ENCODE measurements around the gene CFI.

DNA sequence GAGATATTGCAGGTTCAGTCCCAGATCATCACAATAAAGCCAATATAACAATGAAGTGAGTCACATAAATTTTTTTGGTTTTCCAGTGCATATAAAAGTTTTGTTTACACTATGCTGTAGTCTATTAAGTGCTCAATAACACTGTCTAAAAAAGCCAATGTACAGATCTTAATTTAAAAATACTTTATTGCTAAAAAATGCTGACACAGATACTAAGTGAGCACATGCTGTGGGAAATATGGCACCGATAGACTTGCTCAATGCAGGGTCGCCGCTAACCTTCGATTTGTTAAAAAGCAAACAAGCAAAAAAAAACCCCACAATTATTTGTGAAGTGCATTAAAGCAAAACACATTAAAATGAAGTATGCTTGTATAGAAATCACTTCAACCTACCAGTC, 82.2 kb downstream of the CFI start:
- TF ChIP-seq, protein P1, sequence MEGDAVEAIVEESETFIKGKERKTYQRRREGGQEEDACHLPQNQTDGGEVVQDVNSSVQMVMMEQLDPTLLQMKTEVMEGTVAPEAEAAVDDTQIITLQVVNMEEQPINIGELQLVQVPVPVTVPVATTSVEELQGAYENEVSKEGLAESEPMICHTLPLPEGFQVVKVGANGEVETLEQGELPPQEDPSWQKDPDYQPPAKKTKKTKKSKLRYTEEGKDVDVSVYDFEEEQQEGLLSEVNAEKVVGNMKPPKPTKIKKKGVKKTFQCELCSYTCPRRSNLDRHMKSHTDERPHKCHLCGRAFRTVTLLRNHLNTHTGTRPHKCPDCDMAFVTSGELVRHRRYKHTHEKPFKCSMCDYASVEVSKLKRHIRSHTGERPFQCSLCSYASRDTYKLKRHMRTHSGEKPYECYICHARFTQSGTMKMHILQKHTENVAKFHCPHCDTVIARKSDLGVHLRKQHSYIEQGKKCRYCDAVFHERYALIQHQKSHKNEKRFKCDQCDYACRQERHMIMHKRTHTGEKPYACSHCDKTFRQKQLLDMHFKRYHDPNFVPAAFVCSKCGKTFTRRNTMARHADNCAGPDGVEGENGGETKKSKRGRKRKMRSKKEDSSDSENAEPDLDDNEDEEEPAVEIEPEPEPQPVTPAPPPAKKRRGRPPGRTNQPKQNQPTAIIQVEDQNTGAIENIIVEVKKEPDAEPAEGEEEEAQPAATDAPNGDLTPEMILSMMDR (IDR thresholded peaks at IDR 0.05): no peak
- TF ChIP-seq EZH2 (IDR thresholded peaks at IDR 0.05; ENCODE audit: borderline replicate concordance, insufficient read depth, low read depth, low read length, poor library complexity, severe bottlenecking): no peak
